ENCODE data around the gene ITGB7. TPM values are rescaled to one million over a fixed set of nuclear protein-coding genes. Genes with fewer than 3 reads are reported as not detected.

ITGB7 gene
- total RNA-seq, 4 donors from 2014 or later, result 2.9 to 29.1 (median 6.8) TPM

DNA sequence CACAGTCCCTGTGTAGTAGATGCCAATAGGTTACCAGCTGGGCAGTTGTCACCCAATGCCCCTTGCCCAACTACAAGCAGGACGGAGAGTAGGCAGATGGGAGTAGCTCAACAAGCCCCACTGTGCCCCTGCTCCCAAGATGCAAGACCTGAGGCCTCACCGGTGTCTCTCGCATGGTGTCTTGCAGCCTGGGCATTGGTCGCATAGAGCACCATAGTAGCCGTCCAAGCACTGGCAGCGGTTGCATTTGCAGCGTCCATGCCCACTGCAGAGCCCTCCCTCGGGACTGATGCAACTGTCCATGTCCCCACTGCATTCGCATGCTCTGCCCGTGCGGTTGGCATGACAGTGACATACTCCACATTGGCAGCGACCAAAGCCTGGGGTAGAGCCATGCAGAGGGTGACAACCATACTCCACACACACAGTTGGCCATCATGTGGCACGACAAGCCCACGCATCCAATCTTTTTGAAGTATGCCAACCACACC is 14.5 kb downstream of the ITGB7 start:
- 85% methylated on average over 6 of the region's 14 CpGs for WGBS
- Histone ChIP-seq H3K27ac (no peak overlapping the region), H3K36me3 (peaks cover 16% of the 10 kb centered on the region), H3K9me3 (no peaks in the 10 kb centered on the region), H3K4me3 (no peak overlapping the region), H3K4me1 (peaks cover 10% of the 10 kb centered on the region), H3K27me3 (no peaks in the 10 kb centered on the region)
- no peak for TF ChIP-seq POLR2AphosphoS5 (IDR thresholded peaks at IDR 0.05)
- TF ChIP-seq POLR2A (IDR thresholded peaks at IDR 0.05), result no peak
- TF ChIP-seq EP300 (IDR thresholded peaks at IDR 0.05), result no peak
- TF ChIP-seq, protein P1, sequence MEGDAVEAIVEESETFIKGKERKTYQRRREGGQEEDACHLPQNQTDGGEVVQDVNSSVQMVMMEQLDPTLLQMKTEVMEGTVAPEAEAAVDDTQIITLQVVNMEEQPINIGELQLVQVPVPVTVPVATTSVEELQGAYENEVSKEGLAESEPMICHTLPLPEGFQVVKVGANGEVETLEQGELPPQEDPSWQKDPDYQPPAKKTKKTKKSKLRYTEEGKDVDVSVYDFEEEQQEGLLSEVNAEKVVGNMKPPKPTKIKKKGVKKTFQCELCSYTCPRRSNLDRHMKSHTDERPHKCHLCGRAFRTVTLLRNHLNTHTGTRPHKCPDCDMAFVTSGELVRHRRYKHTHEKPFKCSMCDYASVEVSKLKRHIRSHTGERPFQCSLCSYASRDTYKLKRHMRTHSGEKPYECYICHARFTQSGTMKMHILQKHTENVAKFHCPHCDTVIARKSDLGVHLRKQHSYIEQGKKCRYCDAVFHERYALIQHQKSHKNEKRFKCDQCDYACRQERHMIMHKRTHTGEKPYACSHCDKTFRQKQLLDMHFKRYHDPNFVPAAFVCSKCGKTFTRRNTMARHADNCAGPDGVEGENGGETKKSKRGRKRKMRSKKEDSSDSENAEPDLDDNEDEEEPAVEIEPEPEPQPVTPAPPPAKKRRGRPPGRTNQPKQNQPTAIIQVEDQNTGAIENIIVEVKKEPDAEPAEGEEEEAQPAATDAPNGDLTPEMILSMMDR (IDR thresholded peaks at IDR 0.05), result no peak
- DNase-seq (ENCODE audit: low spot score in 2 of 2), result peak; percentile 53 to 77

DNA sequence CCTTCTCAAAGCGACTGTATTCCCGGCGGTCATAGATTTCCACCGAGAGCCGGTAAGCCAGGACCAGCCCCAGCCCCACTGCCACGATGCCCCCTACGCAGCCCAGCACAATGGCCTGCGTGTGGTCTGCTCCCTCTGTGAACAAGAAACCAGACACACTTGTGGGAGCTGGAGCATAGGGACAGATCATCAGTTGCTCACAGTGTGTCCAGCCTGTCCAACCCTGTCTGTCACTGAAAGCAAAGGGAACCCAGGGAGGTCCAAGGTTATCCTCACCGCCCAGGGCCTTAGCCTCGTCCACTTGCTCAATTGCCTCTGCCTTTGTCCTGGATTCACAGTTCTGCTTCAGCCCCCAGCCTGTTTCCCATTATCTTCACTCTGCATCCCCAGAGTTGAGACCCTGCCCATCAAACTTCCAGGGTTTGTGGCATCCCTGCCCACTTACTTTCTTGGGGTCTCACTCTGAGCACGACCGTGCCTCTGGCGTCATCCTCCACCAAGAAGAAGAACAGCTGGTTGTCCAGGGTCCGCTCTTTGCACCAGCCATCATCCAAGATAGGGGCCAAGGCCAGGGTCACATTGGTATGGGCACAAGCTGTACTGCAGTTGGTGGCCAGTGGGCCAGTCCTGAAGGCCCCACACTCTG is 15.0 kb downstream of the ITGB7 start:
- Histone ChIP-seq H3K9me3 (no peaks in the 10 kb centered on the region), H3K36me3 (peaks cover 22% of the 10 kb centered on the region), H3K27me3 (no peaks in the 10 kb centered on the region), H3K4me1 (peaks cover 8% of the 10 kb centered on the region), H3K4me3 (no peak overlapping the region), H3K27ac (no peak overlapping the region)
- DNase-seq (ENCODE audit: low spot score in 2 of 2), result no peak
- TF ChIP-seq EP300 (IDR thresholded peaks at IDR 0.05) (no peak), POLR2A (IDR thresholded peaks at IDR 0.05) (no peak), POLR2AphosphoS5 (IDR thresholded peaks at IDR 0.05) (no peak)
- TF ChIP-seq, protein P1 (IDR thresholded peaks at IDR 0.05), result no peak
- 90% methylated on average over 14 of the region's 14 CpGs for WGBS

DNA sequence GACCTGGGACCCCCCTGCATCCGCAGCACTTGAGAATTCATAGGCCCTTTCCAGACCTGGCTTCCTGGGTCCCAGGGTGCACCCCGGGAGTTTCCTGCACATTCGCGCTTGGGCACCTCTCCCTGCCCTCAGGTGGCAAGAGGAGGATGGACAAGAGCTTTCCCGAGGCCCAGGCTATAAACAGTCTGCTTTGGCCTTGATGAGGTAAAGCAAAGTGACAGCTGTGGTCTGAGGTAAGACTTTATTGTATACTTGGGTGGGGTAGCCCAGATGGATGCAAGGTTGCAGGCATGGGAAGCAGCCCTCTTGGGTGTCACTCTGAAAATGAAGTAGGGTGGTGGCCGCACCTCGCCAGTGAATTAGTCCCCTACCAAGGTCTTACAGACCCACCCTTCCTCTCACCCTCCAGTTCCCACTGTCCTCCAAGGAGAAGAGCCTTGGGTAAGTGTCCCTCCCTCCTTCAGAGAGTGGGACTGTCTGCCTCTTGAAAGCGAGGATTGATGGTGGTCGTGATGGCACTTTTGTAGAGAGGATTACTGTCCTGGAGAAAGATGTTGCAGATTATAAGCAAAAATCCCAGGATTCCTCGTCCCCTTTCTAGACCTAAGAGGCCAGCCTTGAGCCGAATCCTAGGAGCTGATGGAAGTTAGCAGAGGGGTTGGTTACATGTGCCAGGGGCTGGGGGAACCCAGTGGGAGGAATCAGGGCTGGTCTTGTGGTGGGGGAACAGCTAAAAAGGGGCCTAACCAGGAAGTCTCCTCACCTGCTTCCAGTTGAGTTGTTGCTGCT is 15.8 kb downstream of the ITGB7 start:
- no peak overlapping the region for H3K4me3 ChIP-seq
- DNase-seq (ENCODE audit: low spot score in 2 of 2), result peak in 1 of 2 donors; percentile 60
- TF ChIP-seq EP300 (IDR thresholded peaks at IDR 0.05), result no peak
- TF ChIP-seq, protein P1 (IDR thresholded peaks at IDR 0.05), result no peak
- no peak for TF ChIP-seq POLR2AphosphoS5 (IDR thresholded peaks at IDR 0.05)
- no peak for TF ChIP-seq POLR2A (IDR thresholded peaks at IDR 0.05)
- peaks cover 29% of the 10 kb centered on the region for H3K36me3 ChIP-seq
- H3K27ac ChIP-seq, result no peak overlapping the region
- no peaks in the 10 kb centered on the region for H3K9me3 ChIP-seq
- H3K27me3 ChIP-seq, result no peaks in the 10 kb centered on the region
- peaks cover 8% of the 10 kb centered on the region for H3K4me1 ChIP-seq
- 79% methylated on average over 10 of the region's 11 CpGs for WGBS

DNA sequence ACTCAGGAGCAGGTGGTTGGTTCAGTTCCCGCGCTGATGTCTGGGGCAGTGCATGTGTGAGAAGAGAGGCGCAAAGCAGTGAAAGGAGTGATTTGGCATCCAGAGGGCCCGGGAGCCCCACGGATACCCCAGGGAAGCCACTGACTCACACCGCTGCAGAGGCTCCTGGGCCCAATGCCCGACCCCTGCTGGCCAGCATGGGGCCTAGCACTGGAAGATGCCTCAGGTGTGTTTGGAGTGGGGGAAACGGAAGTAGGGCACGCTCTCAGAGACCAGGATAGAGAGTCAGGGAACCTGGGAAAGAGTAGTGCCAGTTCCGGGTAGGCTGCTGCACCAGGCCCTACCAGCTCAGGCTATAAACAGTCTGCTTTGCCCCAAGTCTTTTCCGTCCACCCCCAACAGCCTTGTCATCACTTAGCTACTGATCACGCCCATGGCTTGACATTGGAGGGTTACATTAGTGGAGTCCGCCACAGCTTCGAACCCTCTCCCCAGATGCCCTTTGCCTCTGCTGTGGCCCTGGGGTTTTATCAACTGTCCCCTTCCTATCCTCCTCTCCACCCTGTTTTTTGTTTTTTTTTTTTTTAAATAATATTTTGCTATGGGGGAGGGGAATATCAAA is 16.8 kb downstream of the ITGB7 start:
- no peak overlapping the region for H3K4me3 ChIP-seq
- H3K27ac ChIP-seq, result no peak overlapping the region
- peak in 1 of 2 donors; percentile 79 for DNase-seq (ENCODE audit: low spot score in 2 of 2)
- no peaks in the 10 kb centered on the region for H3K9me3 ChIP-seq
- TF ChIP-seq, protein P1 (IDR thresholded peaks at IDR 0.05), result peak; percentile 40 to 74
- no peak for TF ChIP-seq POLR2A (IDR thresholded peaks at IDR 0.05)
- peaks cover 8% of the 10 kb centered on the region for H3K4me1 ChIP-seq
- no peaks in the 10 kb centered on the region for H3K27me3 ChIP-seq
- peaks cover 40% of the 10 kb centered on the region for H3K36me3 ChIP-seq
- WGBS, result 59% methylated on average over 14 of the region's 14 CpGs
